ENCODE results near the gene YPEL1.
"Not testable (repeated sequence)": the region's sequence is repeated elsewhere in the genome, so short reads cannot be mapped to it uniquely, and the experiment has no call there.

YPEL1 gene

DNA sequence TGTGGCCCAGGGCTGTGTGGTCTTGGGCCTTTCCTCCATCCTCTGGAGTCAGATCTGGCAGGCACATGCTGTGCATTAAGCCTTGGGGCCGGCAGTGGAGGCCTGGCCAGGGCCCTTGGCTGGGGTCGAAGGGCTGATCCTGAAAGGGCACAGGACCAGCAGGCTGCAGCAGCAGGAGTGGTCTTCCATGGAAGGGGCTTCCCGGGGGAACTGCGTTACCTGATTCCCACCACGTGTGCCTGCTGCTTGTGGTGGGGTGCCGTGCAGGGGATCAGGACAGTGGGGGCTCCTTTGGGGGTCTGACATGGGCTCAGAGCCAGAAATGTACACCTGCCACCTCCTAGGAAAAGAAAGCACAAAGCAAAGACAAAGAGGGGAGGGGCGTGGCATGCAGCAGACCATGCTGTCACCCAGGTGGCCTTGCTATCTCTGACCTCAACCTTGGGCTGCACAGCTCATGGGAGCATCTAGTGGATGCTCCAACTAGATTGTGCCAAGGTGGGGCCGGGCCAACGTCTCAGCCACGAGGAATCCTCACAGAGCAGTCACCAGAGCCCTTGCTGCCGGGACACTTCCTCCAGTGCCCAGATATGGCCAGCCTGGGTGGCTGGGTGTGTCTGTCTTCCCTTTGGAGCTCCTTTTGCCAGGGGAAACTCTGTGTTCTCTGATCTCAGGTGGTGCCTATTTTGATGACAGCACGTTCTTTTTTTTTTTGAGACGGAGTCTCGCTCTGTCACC is 17.9 kb upstream of the YPEL1 start:
- no peak for DNase-seq (ENCODE audit: low spot score)

DNA sequence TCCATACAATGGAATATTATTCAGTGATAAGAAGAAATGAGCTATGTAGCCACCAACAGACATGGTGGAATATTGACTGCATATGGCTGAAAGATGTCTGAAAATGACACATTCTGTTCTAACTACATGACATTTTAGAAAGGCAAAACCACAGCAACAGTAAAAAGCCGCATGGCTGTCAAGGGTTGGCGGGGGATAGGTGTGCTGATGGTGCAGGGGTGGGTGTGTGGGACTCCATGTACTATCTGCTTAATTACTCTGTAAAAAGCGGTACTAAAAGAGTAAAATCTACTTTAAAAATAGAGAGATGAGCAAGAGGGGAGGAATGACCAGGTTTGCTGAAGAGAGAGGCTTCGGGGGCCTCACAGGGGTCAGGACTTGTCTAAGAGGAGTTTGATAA is 16.7 kb upstream of the YPEL1 start:
- DNase-seq (ENCODE audit: low spot score), result no peak

- no peak for DNase-seq (ENCODE audit: low spot score)
Measured at GRCh38 chr22:21745948-21746347, 10.4 kb upstream of the YPEL1 start.

GRCh38 chr22:21744917-21745316 is 9.3 kb upstream of the YPEL1 start:
- DNase-seq (ENCODE audit: low spot score), result not testable (repeated sequence)

DNA sequence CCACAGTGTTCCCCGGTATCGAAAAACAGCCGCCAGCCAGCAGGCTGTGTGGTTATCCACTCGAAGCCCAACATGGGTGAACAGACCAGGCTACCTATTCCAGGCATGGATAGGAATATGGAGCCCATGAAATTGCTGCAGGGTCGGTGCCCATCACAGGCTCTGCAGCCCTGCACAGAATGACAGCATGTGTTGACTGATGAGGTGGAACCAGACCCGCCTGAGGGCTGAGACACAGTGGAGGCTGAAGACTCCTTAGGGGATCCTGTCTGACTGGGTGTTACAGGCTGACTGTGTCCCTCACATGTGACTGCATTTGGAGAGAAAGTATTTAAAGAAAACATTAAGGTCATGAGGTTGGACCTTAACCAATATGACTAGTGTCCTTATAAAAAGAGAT is 6.2 kb upstream of the YPEL1 start:
- no peak for DNase-seq (ENCODE audit: low spot score)

DNA sequence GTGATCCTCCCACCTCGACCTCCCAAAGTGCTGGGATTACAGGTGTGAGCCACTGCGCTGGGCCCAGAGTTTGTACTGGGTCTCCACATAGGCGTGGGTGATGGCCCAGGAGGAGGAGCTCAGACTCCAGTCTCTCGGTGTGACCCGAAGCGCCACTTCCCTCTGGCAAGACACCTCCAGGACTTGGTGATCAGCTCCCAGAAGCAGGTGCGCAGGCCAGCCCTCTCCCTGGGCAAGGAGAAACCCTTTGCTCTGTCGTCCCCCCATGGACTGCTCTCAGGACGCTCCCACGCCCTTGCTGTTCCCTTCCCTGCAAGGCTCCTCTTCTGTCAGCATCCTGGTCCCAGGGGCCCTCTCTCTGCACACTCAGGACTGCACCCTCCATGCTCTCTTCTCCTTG is 5.5 kb upstream of the YPEL1 start:
- DNase-seq (ENCODE audit: low spot score), result no peak

DNA sequence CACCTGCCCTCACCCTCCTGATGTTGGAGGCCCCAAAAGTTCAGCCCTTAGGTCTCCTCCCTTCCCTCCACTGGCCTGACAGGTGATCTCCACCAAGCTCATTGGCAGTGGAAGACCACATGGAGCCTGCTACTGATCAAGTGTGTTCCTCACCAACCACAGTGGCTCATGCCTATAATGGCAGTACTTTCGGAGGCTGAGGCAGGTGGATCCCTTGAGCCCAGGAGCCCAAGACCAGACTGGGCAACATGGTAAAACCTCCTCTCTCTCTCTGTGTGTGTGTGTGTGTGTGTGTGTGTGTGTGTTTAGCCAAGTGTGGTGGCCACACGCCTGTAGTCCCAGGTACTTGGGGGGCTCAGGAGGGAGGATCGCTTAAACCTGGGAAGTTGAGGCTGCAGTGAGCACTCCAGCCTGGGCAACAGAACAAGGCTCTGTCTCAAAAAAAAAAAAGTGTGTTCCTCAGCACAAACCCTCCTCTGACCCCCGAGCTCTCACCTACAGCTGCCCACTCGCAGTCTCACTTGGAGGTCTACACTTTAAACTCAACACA is 4.3 kb upstream of the YPEL1 start:
- no peak for DNase-seq (ENCODE audit: low spot score)

DNA sequence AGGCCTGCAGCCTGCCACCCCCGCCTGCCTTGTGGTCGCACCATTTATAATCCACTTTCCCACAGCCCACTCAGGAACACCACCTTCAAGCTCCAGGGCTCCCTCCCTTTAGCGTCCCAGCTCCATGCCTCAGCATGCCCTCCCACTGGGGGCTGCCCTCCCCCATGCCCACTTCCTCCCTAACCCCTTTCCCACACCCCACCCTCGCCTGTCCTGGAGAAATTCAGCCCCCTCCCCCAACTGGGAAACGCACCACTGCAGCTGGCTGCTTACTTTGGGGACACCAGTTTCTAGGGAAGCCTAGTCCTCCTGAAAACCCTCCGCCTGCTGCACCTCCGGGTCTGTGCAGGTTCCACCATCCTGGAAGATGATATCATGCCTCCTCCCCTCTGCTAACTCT is 3.4 kb upstream of the YPEL1 start:
- no peak for DNase-seq (ENCODE audit: low spot score)

GRCh38 chr22:21738081-21738480 is 2.5 kb upstream of the YPEL1 start:
- no peak for DNase-seq (ENCODE audit: low spot score)

DNA sequence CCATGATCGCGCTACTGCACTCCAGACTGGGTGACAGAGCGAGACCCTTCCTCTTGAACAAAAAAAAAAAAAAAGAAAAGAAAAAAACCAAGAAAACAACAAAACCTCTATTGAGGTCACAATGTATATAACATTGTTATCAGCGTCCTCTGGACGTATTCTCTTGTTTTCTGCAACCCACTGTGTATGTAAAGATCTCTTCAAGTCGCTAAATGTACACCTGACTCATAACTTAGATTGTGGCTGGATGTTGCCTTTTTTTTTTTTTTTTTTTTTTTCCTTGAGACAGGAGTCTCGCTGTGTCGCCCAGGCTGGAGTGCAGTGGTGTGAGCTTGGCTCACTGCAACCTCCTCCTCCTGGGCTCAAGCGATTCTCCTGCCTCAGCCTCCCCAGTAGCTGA is 1.4 kb upstream of the YPEL1 start:
- DNase-seq (ENCODE audit: low spot score), result no peak

DNA sequence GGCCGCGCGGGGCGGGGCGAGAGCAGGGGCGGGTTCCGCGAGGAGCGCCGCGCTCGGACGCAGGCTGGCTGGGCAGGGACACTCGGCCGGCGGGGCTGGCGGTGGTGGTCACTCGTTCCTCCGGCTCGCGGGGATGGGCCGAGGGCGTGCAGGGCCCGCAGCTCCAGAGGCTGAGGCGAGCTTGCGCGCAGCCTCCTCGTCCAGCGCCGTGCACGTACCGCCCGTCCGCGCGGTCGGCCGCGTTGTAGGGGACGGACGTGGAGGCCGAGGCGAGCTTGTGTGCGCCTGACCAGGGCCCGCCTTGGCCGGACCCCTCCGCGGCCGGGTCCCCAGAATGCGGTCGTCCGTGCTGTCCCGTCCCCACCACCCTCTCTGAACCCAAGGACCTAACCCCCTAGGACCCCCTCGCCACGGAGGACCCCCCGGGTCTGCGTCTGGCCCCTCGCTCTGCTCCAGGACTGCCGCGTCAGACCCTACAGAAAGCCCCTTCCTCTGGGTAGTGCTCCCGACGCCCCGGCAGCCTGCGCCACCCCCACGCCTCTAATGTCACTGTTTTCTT is 569 bp upstream of the YPEL1 start:
- no peak for DNase-seq (ENCODE audit: low spot score)

DNA sequence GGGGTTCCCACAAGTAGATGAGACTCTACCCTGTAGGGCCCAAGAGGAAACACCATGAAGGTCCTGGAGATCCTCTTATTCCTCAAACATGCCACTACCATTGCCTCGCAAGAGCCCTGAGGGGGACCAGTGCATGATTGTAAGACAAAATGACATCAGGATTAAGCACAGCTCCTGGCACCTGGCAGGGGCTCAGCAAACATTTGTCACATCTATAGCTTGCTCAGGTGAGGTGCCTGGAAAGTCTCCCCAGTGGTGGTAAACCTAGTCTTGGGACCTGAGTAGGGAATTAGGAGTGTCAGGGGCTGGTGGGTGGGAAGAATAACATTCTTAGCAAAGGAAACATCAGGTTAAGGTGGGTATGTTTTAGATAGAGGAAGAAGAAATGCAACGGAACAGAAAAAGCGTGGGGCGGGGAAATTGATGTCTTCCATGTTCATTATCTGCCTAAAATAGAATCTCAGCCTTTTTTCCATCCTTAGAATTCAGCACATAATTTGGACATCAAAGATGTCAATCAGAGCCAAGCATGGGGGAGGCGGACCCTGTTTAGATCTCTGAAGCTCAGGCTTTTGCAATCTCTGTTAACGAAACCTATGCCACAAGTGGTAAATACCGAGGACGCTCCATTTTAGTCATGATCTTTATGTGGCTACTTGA is 924 bp downstream of the YPEL1 start:
- no peak for DNase-seq (ENCODE audit: low spot score)

- DNase-seq (ENCODE audit: low spot score), result no peak
Measured at GRCh38 chr22:21731503-21731902, 4.1 kb downstream of the YPEL1 start.

DNA sequence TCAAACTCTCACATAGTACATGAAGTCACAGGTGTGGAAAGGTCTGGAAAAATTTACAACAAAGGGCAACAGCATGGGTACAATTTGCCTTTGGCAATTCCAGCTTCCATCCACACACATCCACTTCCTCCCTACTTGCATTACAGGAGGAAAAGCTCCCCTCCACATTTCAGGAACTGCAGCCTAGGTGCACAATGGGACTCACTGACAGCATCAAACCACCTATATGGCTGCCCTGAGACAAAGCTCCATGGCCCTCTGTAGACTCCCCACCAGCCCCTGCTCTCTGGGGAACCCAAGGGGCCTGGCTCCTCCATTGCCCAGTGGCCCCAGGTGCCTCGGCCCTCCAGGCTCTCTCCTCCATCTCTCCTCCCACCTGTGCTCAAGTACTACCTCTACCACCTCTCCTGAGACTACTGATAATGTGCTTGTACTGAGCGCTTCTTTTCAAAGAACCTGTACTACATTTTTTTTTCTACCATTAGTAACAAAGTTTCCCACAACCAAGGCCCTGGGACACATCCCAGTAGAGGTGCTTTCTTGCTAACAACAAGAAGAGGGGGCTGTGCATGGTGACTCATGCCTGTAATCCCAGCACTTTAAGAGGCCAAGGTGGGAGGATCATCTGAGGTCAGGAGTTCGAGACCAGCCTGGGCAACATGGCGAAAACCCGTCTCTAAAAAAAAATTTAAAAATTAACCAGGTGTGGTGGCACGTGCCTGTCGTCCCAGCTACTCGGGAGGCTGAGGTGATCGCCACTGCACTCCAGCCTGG is 4.9 kb downstream of the YPEL1 start:
- DNase-seq (ENCODE audit: low spot score), result no peak

DNA sequence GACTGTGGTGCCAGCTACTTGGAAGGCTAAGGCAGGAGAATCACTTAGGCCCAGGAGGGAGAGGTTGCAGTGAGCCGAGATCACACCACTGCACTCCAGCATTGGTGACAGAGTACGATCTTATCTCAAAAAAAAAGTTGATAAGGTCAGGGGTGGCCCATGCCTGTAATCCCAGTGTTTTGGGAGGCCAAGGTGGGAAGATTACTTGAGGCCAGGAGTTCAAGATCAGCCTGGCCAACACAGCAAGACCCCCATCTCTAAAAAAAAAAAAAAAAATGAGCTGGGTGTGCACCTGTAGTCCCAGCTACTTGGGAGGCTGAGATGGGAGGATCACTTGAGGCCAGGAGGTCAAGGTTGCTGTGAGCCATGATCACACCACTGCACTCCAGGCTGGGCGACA is 6.4 kb downstream of the YPEL1 start:
- DNase-seq (ENCODE audit: low spot score), result not testable (repeated sequence)

GRCh38 chr22:21728270-21728669 is 7.3 kb downstream of the YPEL1 start:
- DNase-seq (ENCODE audit: low spot score), result no peak

- no peak for DNase-seq (ENCODE audit: low spot score)
Measured at GRCh38 chr22:21727768-21728167, 7.8 kb downstream of the YPEL1 start.

GRCh38 chr22:21727159-21727558 is 8.4 kb downstream of the YPEL1 start:
- DNase-seq (ENCODE audit: low spot score), result no peak

- peak; percentile 52 for DNase-seq (ENCODE audit: low spot score)
Measured at GRCh38 chr22:21726650-21727049, 8.9 kb downstream of the YPEL1 start.

DNA sequence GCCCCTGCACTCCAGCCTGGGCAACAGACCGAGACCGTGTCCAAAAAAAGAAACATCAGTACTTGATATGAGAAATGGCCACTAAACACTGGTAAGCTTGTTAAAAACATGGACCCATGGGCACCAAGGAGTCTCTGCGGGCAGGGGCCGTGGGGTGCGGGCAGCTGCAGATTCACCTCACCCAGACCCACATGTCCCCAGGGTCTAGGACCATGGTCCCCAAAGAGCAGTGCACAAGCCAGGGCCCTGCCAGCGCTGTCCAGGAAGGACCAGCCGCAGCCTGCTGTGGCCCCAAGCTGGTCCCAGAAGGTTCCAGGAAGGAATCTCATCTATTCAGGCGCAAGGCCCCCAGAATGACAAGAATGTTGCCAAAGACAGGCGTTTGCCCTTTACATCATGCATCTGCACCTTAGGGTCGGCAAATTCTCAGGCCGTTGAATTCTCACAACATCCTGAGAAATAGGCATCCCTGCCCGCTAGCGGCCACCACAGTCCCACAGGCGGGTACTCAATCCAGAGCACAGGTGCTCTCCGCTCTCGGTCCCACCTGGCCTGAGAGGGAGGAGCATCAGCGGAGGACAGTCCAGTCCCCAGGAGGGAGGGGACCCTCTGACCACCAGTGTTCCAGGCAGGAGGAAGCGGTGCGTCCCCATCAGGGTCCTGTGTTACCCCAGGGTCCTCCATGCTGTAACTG is 9.5 kb downstream of the YPEL1 start:
- DNase-seq (ENCODE audit: low spot score), result no peak

GRCh38 chr22:21724496-21724895 is 11.1 kb downstream of the YPEL1 start:
- not testable (repeated sequence) for DNase-seq (ENCODE audit: low spot score)

Data from SK-N-DZ (cell line).